Measurements from ENCODE around the gene FOXI2.

FOXI2 gene

GRCh38 chr10:127762925-127763324 lies 25.9 kb downstream of the FOXI2 start:
- H3K27ac ChIP-seq: no peak overlapping the region
- TF ChIP-seq CTCF (conservative IDR thresholded peaks at IDR 0.05) (no peak), ZFX (IDR thresholded peaks at IDR 0.05) (no peak)

- no peak overlapping the region for H3K27ac ChIP-seq
- TF ChIP-seq CTCF (conservative IDR thresholded peaks at IDR 0.05): no peak
- TF ChIP-seq ZFX (IDR thresholded peaks at IDR 0.05): no peak
Observed at GRCh38 chr10:127774766-127775559, 38.0 kb downstream of the FOXI2 start.

GRCh38 chr10:127776816-127777215 lies 39.8 kb downstream of the FOXI2 start:
- H3K27ac ChIP-seq: no peak overlapping the region
- no peak for TF ChIP-seq CTCF (conservative IDR thresholded peaks at IDR 0.05)
- TF ChIP-seq ZFX (IDR thresholded peaks at IDR 0.05): no peak

- H3K27ac ChIP-seq: no peak overlapping the region
- TF ChIP-seq CTCF (conservative IDR thresholded peaks at IDR 0.05): no peak
- no peak; the same call in 1 of the 2 replicates for TF ChIP-seq ZFX (IDR thresholded peaks at IDR 0.05)
Observed at GRCh38 chr10:127781412-127781811, 44.4 kb downstream of the FOXI2 start.

GRCh38 chr10:127787873-127788272 lies 50.9 kb downstream of the FOXI2 start:
- TF ChIP-seq CTCF (conservative IDR thresholded peaks at IDR 0.05) (no peak), ZFX (IDR thresholded peaks at IDR 0.05) (no peak)
- no peak overlapping the region for H3K27ac ChIP-seq

- no peak for TF ChIP-seq ZFX (IDR thresholded peaks at IDR 0.05)
- no peak for TF ChIP-seq CTCF (conservative IDR thresholded peaks at IDR 0.05)
Observed at GRCh38 chr10:127790066-127790624, 53.2 kb downstream of the FOXI2 start.

More at GRCh38 chr10:127790066-127790624, 53.2 kb downstream of the FOXI2 start:
- no peak overlapping the region for H3K27ac ChIP-seq
